K562 (cell line): Measurements from ENCODE around the gene DIP2B. TPM values are rescaled to one million over a fixed set of nuclear protein-coding genes. Genes with fewer than 3 reads are reported as not detected.

ENCODE experiments used
- BRCA1 ChIP-seq, 2 experiments: fragments of 450-650 bp in 1 of 2; sonication (generic) in 1 of 2; formaldehyde crosslinking in 1 of 2; IDR thresholded peaks; 2 replicates each; pipeline versions ENCODE4 v1.5.0 to v1.6.1; 2017 to 2020; ENCODE audit warnings: mild to moderate bottlenecking in 1 of 2, missing genetic modification reagents in 1 of 2
- CBFB ChIP-seq: sonication (generic); formaldehyde crosslinking; IDR thresholded peaks from 2 replicates; pipeline ENCODE4 v1.4.0; 2020; ENCODE audit warnings: mild to moderate bottlenecking, missing genetic modification reagents
- CBX2 ChIP-seq: fragments of 200-600 bp; sonication (generic); IDR thresholded peaks from one replicate; pipeline ENCODE4 v1.6.1; 2012; ENCODE audit warnings: mild to moderate bottlenecking, low read length, inconsistent platforms; ENCODE audit not compliant: insufficient read depth, poor library complexity, severe bottlenecking
- CCNT2 ChIP-seq: IDR thresholded peaks from 2 replicates; pipeline ENCODE4 v1.6.1; 2011; ENCODE audit warnings: borderline replicate concordance, low read depth, mild to moderate bottlenecking, moderate library complexity, mixed read lengths, low read length; ENCODE audit not compliant: insufficient read length; ENCODE audit errors: extremely low read depth
- FOSL1 ChIP-seq: fragments of 200-800 bp; sonication (Bioruptor generic); conservative IDR thresholded peaks from 2 replicates; pipeline ENCODE4 v1.6.1; 2016; ENCODE audit warnings: missing genetic modification characterization, missing compliant biosample characterization
- FOXA1 ChIP-seq: fragments of 450-650 bp; IDR thresholded peaks from 2 replicates; pipeline ENCODE4 v1.6.1; 2016; ENCODE audit warnings: mild to moderate bottlenecking, borderline replicate concordance
- HDGF ChIP-seq: fragments of 450-650 bp; IDR thresholded peaks from 2 replicates; pipeline ENCODE4 v1.6.1; 2016
- IRF1 ChIP-seq: sonication (generic); formaldehyde crosslinking; IDR thresholded peaks from 2 replicates; pipeline ENCODE4 v1.8.0; 2022; ENCODE audit warnings: missing genetic modification reagents, mild to moderate bottlenecking, borderline replicate concordance
- KAT8 ChIP-seq: fragments of 450-650 bp; IDR thresholded peaks from 2 replicates; pipeline ENCODE4 v1.6.1; 2016; ENCODE audit warnings: low read depth, mild to moderate bottlenecking
- MXD1 ChIP-seq: fragments of 250-450 bp; sonication (Bioruptor Pico); IDR thresholded peaks from 2 replicates; pipeline ENCODE4 v1.8.0; 2021; ENCODE audit warnings: borderline replicate concordance, mild to moderate bottlenecking, moderate library complexity; ENCODE audit not compliant: poor library complexity, severe bottlenecking
- MYC ChIP-seq, 2 experiments: fragments of 250-450 bp in 1 of 2; sonication (Bioruptor Pico) in 1 of 2; IDR thresholded peaks; 2 replicates each; pipeline versions ENCODE4 v1.5.1 to v1.6.1; 2012 to 2021; ENCODE audit warnings: low read depth in 2 of 2, borderline replicate concordance in 1 of 2, improper control_type of control experiment in 1 of 2, low read length in 1 of 2, mild to moderate bottlenecking in 1 of 2, moderate library complexity in 1 of 2
- MYNN ChIP-seq, 2 experiments: sonication (generic); formaldehyde crosslinking in 1 of 2; IDR thresholded peaks; 2 replicates each; pipeline versions ENCODE4 v1.5.0 to v1.6.1; 2016 to 2020; ENCODE audit warnings: antibody characterized with exemption in 1 of 2, missing genetic modification reagents in 1 of 2
- TCF3 ChIP-seq: sonication (generic); formaldehyde crosslinking; IDR thresholded peaks from 2 replicates; pipeline ENCODE4 v1.4.0; 2020; ENCODE audit warnings: mild to moderate bottlenecking, missing genetic modification reagents
- TCFL5 ChIP-seq: fragments of 250-450 bp; sonication (Bioruptor Pico); conservative IDR thresholded peaks from 2 replicates; pipeline ENCODE4 v1.6.1; 2021; ENCODE audit warnings: mild to moderate bottlenecking, moderate library complexity, matching md5 sums
- TEAD1 ChIP-seq, 2 experiments: fragments of 450-650 bp in 1 of 2; sonication (generic) in 1 of 2; formaldehyde crosslinking; IDR thresholded peaks; 2 replicates each; pipeline versions ENCODE4 v1.4.0 to v1.8.0; 2020 to 2022; ENCODE audit warnings: mild to moderate bottlenecking in 2 of 2, missing genetic modification reagents in 1 of 2
- ZKSCAN1 ChIP-seq: fragments of 150-350 bp; IDR thresholded peaks from 2 replicates; pipeline ENCODE4 v1.6.1; 2016; ENCODE audit warnings: low read depth, low read length
- ZNF639 ChIP-seq, 2 experiments: fragments of 200-800 bp in 1 of 2; sonication (Bioruptor generic) in 1 of 2; sonication (generic) in 1 of 2; formaldehyde crosslinking in 1 of 2; IDR thresholded peaks in 1 of 2; conservative IDR thresholded peaks in 1 of 2; 2 replicates each; pipeline versions ENCODE4 v1.5.0 to v1.6.1; 2016 to 2020; ENCODE audit warnings: missing compliant biosample characterization in 1 of 2, missing genetic modification characterization in 1 of 2, missing genetic modification reagents in 1 of 2
- ZNF696 ChIP-seq: fragments of 250-450 bp; sonication (Bioruptor Pico); conservative IDR thresholded peaks from 2 replicates; pipeline ENCODE4 v1.4.0; 2020; ENCODE audit warnings: mild to moderate bottlenecking, moderate library complexity
- ZNF740 ChIP-seq, 3 experiments: fragments of 200-800 bp in 1 of 3; sonication (Bioruptor generic) in 1 of 3; sonication (generic) in 1 of 3; formaldehyde crosslinking in 1 of 3; IDR thresholded peaks; 2 replicates each; pipeline versions ENCODE4 v1.6.1 to v1.8.0; 2016 to 2022; ENCODE audit warnings: mild to moderate bottlenecking in 2 of 3, missing compliant biosample characterization in 2 of 3, missing genetic modification characterization in 2 of 3, missing genetic modification reagents in 1 of 3
- polyA plus RNA-seq, 8 experiments: library from polyadenylated mRNA; depleted of rRNA in 4 of 8; stranded (reverse) in 5 of 8; unstranded in 3 of 8; fragments of >200 nt; fragmentation: Nextera tagmentation in 2 of 8; fragmentation: Illumina TruSeq in 1 of 8; extraction: Ambion mirVana in 2 of 8; extraction: Trizol in 1 of 8; gene quantifications; 2 replicates each; pipeline versions ENCODE4 v1.2.1 to v1.2.3, GENCODE V29; 2011 to 2014; ENCODE audit warnings: inconsistent platforms in 1 of 8, missing spikeins in 1 of 8
- total RNA-seq, 7 experiments: library from RNA; depleted of rRNA in 6 of 7; stranded (reverse); fragments of >200 nt in 6 of 7; fragmentation: Illumina TruSeq in 2 of 7; extraction: Trizol in 2 of 7; gene quantifications; 2 replicates each; pipeline versions ENCODE4 v1.2.1 to v1.2.3, GENCODE V29; 2011 to 2021; ENCODE audit warnings: low replicate concordance in 1 of 7

The DIP2B gene
- total and polyA plus RNA-seq, 9 of the 15 experiments (the other 6 are each of a cell fraction or from before 2014, with no cell fraction given) = 4.6 to 26.1 (median 18.8) TPM

GRCh38 chr12:50614167-50614759 lies 109.5 kb downstream of the DIP2B start (continued):
- TF ChIP-seq CBX2 = no peak
- no peak for TF ChIP-seq CBFB (CRISPR knock-in tag)
- TF ChIP-seq TCF3 (CRISPR knock-in tag) = peak; percentile 7; the same call in 1 of the 2 replicates
- TF ChIP-seq ZNF740 (CRISPR knock-in tag; IDR thresholded peaks at IDR 0.05) = no peak
- no peak for TF ChIP-seq ZNF740 (tag; IDR thresholded peaks at IDR 0.05)
- no peak for TF ChIP-seq CCNT2
- TF ChIP-seq MYNN (IDR thresholded peaks at IDR 0.05) = no peak
- TF ChIP-seq MYNN (CRISPR knock-in tag; IDR thresholded peaks at IDR 0.05) = no peak
- TF ChIP-seq HDGF = no peak
- TF ChIP-seq ZNF639 (CRISPR knock-in tag; conservative IDR thresholded peaks at IDR 0.05 in 1 of 2, IDR thresholded peaks at IDR 0.05 in 1 of 2) = no peak
- TF ChIP-seq TEAD1 (CRISPR knock-in tag; IDR thresholded peaks at IDR 0.05) = peak; percentile 44 to 68; a peak in 2 of 4 replicates
- peak; percentile 29; the same call in 1 of the 2 replicates for TF ChIP-seq ZKSCAN1
- no peak for TF ChIP-seq IRF1
- TF ChIP-seq FOXA1 = no peak
- peak; percentile 69 for TF ChIP-seq FOSL1 (tag)
- TF ChIP-seq BRCA1 (IDR thresholded peaks at IDR 0.05) = no peak
- TF ChIP-seq BRCA1 (CRISPR knock-in tag; IDR thresholded peaks at IDR 0.05) = no peak
- TF ChIP-seq TCFL5 (CRISPR knock-in tag) = no peak
- TF ChIP-seq MXD1 (CRISPR knock-in tag) = no peak
- no peak for TF ChIP-seq MYC (IDR thresholded peaks at IDR 0.05; ENCODE audit: low read depth, low read length)
- no peak for TF ChIP-seq MYC (CRISPR knock-in tag; IDR thresholded peaks at IDR 0.05; ENCODE audit: borderline replicate concordance, low read depth)
- 0 out of 2 replicates have a peak, but pooled peaks have one; percentile 67 for TF ChIP-seq KAT8
- TF ChIP-seq ZNF696 (CRISPR knock-in tag) = no peak
